Loucy (cell line): ENCODE data around the gene MRTFA.

Experiments used
- EZH2phosphoT487 ChIP-seq: fragments of 200-600 bp; IDR thresholded peaks from 2 replicates; pipeline ENCODE4 v1.6.1; 2018; ENCODE audit warnings: antibody characterized with exemption, mild to moderate bottlenecking, moderate library complexity, borderline replicate concordance
- TF ChIP-seq, protein P1 (sequence below): fragments of 200-600 bp; sonication (generic); conservative IDR thresholded peaks from 2 replicates; pipeline ENCODE4 v1.5.1; 2014; ENCODE audit warnings: mild to moderate bottlenecking, antibody characterized with exemption, low read length

- TF ChIP-seq, protein P1, sequence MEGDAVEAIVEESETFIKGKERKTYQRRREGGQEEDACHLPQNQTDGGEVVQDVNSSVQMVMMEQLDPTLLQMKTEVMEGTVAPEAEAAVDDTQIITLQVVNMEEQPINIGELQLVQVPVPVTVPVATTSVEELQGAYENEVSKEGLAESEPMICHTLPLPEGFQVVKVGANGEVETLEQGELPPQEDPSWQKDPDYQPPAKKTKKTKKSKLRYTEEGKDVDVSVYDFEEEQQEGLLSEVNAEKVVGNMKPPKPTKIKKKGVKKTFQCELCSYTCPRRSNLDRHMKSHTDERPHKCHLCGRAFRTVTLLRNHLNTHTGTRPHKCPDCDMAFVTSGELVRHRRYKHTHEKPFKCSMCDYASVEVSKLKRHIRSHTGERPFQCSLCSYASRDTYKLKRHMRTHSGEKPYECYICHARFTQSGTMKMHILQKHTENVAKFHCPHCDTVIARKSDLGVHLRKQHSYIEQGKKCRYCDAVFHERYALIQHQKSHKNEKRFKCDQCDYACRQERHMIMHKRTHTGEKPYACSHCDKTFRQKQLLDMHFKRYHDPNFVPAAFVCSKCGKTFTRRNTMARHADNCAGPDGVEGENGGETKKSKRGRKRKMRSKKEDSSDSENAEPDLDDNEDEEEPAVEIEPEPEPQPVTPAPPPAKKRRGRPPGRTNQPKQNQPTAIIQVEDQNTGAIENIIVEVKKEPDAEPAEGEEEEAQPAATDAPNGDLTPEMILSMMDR, result no peak
- TF ChIP-seq EZH2phosphoT487, result no peak
Observed at GRCh38 chr22:40433416-40434090, 203.0 kb downstream of the MRTFA start.
